Right atrium auricular region (tissue), 2 donors: Measurements from ENCODE around the gene CARD14. TPM values are rescaled to one million over a fixed set of nuclear protein-coding genes. Genes with fewer than 3 reads are reported as not detected.
A peak's percentile ranks its signal among the peaks of the same experiment; 100 is the strongest.

Source experiments
- DNase-seq: peaks from one replicate; pipeline ENCODE4 v3.0.0-alpha.2; 2019; ENCODE audit warnings: low spot score
- H3K27ac ChIP-seq, 2 donors: fragments of 200-600 bp; sonication (generic); 1 replicate in 1 of 2; 2 replicates in 1 of 2; pipeline ENCODE4 v1.5.1; 2016 to 2019
- H3K27me3 ChIP-seq, 2 donors: fragments of 200-600 bp; sonication (generic); one replicate each; pipeline versions ENCODE4 v1.5.1 to v1.6.0; 2017 to 2019
- H3K36me3 ChIP-seq: fragments of 200-600 bp; sonication (generic); one replicate; pipeline ENCODE4 v1.5.1; 2016
- H3K4me1 ChIP-seq, 2 donors: fragments of 200-600 bp; sonication (generic); one replicate each; pipeline versions ENCODE4 v1.5.1 to v1.6.0; 2017 to 2019
- H3K4me3 ChIP-seq, 2 donors: fragments of 200-600 bp; sonication (generic); 1 replicate in 1 of 2; 2 replicates in 1 of 2; pipeline ENCODE4 v1.5.1; 2017 to 2019; ENCODE audit warnings: mild to moderate bottlenecking in 1 of 2, moderate library complexity in 1 of 2
- H3K9me3 ChIP-seq, 2 donors: fragments of 200-600 bp; sonication (generic); one replicate each; pipeline ENCODE4 v1.5.1; 2019
- CTCF ChIP-seq, 2 donors: fragments of 200-600 bp; sonication (generic); IDR thresholded peaks; one replicate each; pipeline ENCODE4 v1.5.1; 2019; ENCODE audit warnings: antibody characterized with exemption in 2 of 2
- total RNA-seq, 2 donors: library from RNA; depleted of rRNA; stranded (reverse); fragments of >200 nt; gene quantifications; one replicate each; pipeline ENCODE4 v1.1.0, GENCODE V29; 2016

The CARD14 gene
- total RNA-seq, 2 donors from 2014 or later: not detected

GRCh38 chr17:80247561-80247960, 77.7 kb downstream of the CARD14 start:
- no peak for DNase-seq
- TF ChIP-seq CTCF (IDR thresholded peaks at IDR 0.05): no peak
- no peaks in the 10 kb centered on the region for H3K9me3 ChIP-seq
- no peaks in the 10 kb centered on the region for H3K4me1 ChIP-seq
- H3K27me3 ChIP-seq: no peaks in the 10 kb centered on the region
- peaks cover 33% of the 10 kb centered on the region for H3K36me3 ChIP-seq
- no peak overlapping the region for H3K4me3 ChIP-seq
- no peak overlapping the region for H3K27ac ChIP-seq

GRCh38 chr17:80248001-80248893, 78.4 kb downstream of the CARD14 start:
- no peak for DNase-seq
- Histone ChIP-seq H3K4me3 (no peak overlapping the region), H3K4me1 (no peaks in the 10 kb centered on the region), H3K27me3 (no peaks in the 10 kb centered on the region), H3K36me3 (peaks cover 28% of the 10 kb centered on the region), H3K27ac (no peak overlapping the region), H3K9me3 (no peaks in the 10 kb centered on the region)
- TF ChIP-seq CTCF (IDR thresholded peaks at IDR 0.05): no peak

- Histone ChIP-seq H3K9me3 (no peaks in the 10 kb centered on the region), H3K27me3 (no peaks in the 10 kb centered on the region), H3K4me1 (no peaks in the 10 kb centered on the region), H3K27ac (no peak overlapping the region), H3K4me3 (no peak overlapping the region), H3K36me3 (peaks cover 28% of the 10 kb centered on the region)
- no peak for DNase-seq
- TF ChIP-seq CTCF (IDR thresholded peaks at IDR 0.05): no peak
Measured at GRCh38 chr17:80248894-80249710, 79.3 kb downstream of the CARD14 start.

GRCh38 chr17:80251966-80252365, 82.1 kb downstream of the CARD14 start:
- DNase-seq: no peak
- Histone ChIP-seq H3K4me1 (no peaks in the 10 kb centered on the region), H3K9me3 (no peaks in the 10 kb centered on the region), H3K4me3 (no peak overlapping the region), H3K36me3 (peaks cover 9% of the 10 kb centered on the region), H3K27me3 (no peaks in the 10 kb centered on the region), H3K27ac (no peak overlapping the region)
- no peak for TF ChIP-seq CTCF (IDR thresholded peaks at IDR 0.05)

- TF ChIP-seq CTCF (IDR thresholded peaks at IDR 0.05): peak in 1 of 2 donors; percentile 51
- no peak for DNase-seq
- H3K36me3 ChIP-seq: peaks cover 9% of the 10 kb centered on the region
Measured at GRCh38 chr17:80252871-80253270, 83.0 kb downstream of the CARD14 start.

More at GRCh38 chr17:80252871-80253270, 83.0 kb downstream of the CARD14 start:
- Histone ChIP-seq H3K9me3 (no peaks in the 10 kb centered on the region), H3K4me1 (no peaks in the 10 kb centered on the region), H3K27ac (no peak overlapping the region), H3K4me3 (no peak overlapping the region), H3K27me3 (no peaks in the 10 kb centered on the region)
